Mucosa of stomach (tissue), 1 donor: ENCODE results near the gene CCDC27.

Experiments
- H3K27me3 ChIP-seq: one replicate; pipeline ENCODE4 v1.7.0; 2013; ENCODE audit warnings: mild to moderate bottlenecking, low read length; ENCODE audit not compliant: control insufficient read depth, insufficient read depth
- H3K36me3 ChIP-seq: one replicate; pipeline ENCODE4 v1.7.0; 2013; ENCODE audit warnings: low read length; ENCODE audit not compliant: control insufficient read depth, insufficient read depth
- H3K4me1 ChIP-seq: one replicate; pipeline ENCODE4 v1.7.0; 2013; ENCODE audit warnings: mild to moderate bottlenecking, low read length; ENCODE audit not compliant: control insufficient read depth, insufficient read depth
- H3K4me3 ChIP-seq: one replicate; pipeline ENCODE4 v1.7.0; 2013; ENCODE audit warnings: low read length
- H3K9ac ChIP-seq: one replicate; pipeline ENCODE4 v1.7.0; 2013; ENCODE audit warnings: mild to moderate bottlenecking, low read length, moderate library complexity
- H3K9me3 ChIP-seq: one replicate; pipeline ENCODE4 v1.7.0; 2013; ENCODE audit warnings: mild to moderate bottlenecking, low read length, moderate library complexity; ENCODE audit not compliant: control insufficient read depth
- donor health status: Pancreatic carcinoma.

CCDC27 gene

DNA sequence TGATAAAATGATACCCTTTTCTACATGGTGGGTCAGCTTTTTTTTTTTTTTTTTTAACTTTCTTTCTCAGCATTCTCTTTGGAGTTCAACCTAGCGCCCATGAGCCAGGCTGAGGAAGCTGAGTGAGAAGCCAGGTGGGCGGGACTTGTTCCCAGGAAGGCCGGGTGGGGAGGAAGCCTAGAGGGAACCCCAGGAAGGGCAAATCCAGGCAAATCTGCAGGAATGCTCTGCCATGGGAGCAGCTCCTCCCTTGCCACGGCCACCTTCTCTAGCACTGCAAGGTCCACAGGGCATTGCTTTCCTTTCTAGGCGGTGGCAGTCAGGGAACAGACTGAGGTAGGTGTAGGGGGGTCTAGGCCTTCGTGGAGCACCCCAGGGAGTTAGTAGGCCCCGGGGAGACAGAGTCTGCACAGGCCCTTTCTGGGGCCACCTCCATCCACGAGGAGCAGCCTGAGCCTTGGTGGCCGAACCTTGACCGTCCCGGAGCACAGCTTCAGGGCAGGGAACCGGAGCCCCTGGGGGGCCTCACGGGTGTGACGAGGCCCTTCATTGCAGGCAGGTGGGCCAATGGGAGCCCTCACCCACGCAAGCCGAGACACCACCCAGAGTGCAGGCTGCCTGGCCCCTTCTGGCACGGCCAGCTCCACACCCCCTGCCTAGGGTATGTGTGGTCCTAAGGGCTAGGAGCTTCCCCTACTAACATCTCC, 18.2 kb upstream of the CCDC27 start:
- Histone ChIP-seq H3K4me1 (no peaks in the 10 kb centered on the region), H3K36me3 (no peaks in the 10 kb centered on the region), H3K9me3 (no peaks in the 10 kb centered on the region), H3K27me3 (peaks cover 21% of the 10 kb centered on the region), H3K4me3 (no peak overlapping the region), H3K9ac (no peak overlapping the region)

DNA sequence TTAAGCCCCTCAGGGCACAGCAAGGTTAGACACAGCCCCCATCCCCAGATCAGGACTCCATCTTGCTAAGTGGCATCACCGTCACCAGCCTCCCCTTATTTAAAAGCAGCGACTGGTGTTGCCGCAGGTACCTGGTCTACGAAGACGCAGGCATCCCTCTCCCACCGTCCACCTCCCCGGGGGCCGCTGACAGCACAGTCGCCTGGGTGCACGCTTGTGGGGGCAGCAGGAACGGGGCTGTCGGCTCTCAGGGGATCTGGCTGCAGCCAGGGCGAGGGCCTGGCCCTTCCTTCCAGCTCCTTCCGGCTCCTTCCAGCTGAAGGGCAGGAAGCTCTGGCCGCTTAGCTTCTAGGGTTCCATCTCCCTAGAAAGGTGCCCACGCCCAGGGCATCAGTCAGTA, 17.6 kb upstream of the CCDC27 start:
- no peaks in the 10 kb centered on the region for H3K4me1 ChIP-seq
- peaks cover 21% of the 10 kb centered on the region for H3K27me3 ChIP-seq
- no peaks in the 10 kb centered on the region for H3K36me3 ChIP-seq
- no peak overlapping the region for H3K4me3 ChIP-seq
- no peak overlapping the region for H3K9ac ChIP-seq
- H3K9me3 ChIP-seq, result no peaks in the 10 kb centered on the region

DNA sequence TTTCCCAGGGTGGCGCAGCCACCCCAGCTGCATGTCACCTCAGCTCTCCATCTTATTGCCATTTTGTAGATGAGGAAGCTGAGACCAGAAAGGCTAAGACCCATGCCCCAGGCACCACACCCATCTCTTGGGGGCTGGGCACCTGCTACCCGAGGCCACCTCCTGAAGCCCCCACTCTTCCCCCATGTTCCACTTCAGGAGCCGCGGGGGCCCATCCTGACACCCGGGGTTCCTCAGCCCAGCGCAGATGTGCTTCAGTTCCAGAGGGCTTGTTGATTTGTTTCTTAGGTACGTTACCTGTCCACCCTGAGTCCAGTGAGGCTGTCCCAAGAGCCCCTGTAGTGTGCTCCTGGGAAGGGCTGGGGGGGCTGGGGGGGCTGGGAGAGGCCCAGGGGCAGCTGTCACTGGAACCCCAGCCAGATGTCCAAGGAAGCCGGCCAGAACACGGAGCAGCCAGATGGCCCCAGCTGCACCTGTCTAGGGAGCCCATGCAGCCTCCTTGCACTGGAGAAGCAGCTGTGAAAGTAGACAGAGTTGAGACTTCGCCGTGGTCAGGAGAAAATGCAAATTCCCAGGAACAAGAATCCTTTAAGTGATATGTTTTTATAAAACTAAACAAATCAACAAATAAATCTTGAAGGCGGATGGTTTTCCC, 17.1 kb upstream of the CCDC27 start:
- Histone ChIP-seq H3K27me3 (peaks cover 21% of the 10 kb centered on the region), H3K4me3 (no peak overlapping the region), H3K36me3 (no peaks in the 10 kb centered on the region), H3K4me1 (no peaks in the 10 kb centered on the region), H3K9me3 (no peaks in the 10 kb centered on the region), H3K9ac (no peak overlapping the region)

DNA sequence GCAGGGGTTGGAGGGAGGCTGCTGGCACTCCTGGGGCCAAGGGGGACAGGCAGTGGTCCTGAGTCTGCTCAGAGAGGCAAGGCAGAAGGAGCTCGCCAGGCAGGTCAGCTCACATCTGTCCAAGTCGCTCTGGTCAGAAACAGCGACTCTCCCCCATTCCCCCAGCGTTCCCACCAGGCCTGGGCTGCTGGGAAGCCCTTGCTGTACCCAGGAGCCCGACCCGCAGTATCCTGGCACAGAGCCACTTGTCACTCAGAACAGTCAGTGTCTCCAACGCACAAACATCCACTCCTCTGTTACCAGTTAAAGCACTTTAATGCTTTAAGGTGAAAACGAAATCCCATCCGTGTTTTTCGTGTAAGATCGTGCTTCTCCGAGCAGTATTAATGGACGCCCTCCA, 16.6 kb upstream of the CCDC27 start:
- Histone ChIP-seq H3K27me3 (peaks cover 21% of the 10 kb centered on the region), H3K4me3 (no peak overlapping the region), H3K9ac (no peak overlapping the region), H3K4me1 (no peaks in the 10 kb centered on the region), H3K36me3 (no peaks in the 10 kb centered on the region), H3K9me3 (no peaks in the 10 kb centered on the region)

DNA sequence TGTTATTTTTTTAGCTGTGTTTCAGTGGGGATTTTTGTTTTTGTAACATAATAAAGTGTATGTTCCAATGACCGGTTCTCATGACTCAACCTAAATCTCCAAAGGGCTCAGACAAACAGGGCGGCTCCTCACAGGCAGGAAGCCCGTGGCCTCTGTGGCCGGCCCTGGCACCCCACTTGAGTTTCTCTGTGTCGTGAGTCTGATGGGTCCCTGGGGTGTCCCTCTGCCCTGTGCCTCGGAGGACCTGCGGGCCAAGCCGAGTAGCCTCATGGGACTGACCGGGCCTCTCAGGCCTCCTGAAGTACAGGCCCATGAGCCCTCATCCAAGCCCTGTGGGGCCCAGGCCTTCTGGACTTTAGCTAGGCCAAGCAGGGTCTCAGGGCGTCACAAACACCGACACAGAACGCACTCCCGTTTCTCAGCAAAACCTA, 16.1 kb upstream of the CCDC27 start:
- H3K4me1 ChIP-seq, result no peaks in the 10 kb centered on the region
- no peaks in the 10 kb centered on the region for H3K36me3 ChIP-seq
- H3K9ac ChIP-seq, result no peak overlapping the region

DNA sequence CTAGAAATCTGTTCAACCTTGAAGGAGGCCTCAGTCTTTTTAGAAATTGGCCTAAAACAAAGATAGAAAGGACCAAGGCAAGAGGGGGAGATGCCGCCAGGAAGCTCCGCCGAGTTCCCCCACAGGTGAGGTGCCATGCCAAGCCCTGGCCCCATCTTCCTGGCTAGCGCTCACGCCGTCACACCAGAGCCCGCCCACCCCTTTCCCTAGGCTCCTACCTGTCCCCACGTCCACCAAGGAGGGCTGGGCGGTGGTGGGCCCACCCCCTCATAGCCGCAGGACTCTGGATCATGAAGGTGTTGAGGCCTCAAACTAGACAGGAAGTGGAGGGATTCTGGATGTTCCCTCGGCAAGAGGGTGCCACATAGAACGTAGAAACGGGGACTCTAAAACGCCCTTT, 15.5 kb upstream of the CCDC27 start:
- no peak overlapping the region for H3K4me3 ChIP-seq
- H3K4me1 ChIP-seq, result no peaks in the 10 kb centered on the region
- no peak overlapping the region for H3K9ac ChIP-seq
- no peaks in the 10 kb centered on the region for H3K36me3 ChIP-seq
- H3K9me3 ChIP-seq, result no peaks in the 10 kb centered on the region
- peaks cover 15% of the 10 kb centered on the region for H3K27me3 ChIP-seq

More for the DNA sequence above, 16.1 kb upstream of the CCDC27 start:
- H3K4me3 ChIP-seq, result no peak overlapping the region
- no peaks in the 10 kb centered on the region for H3K9me3 ChIP-seq
- H3K27me3 ChIP-seq, result peaks cover 21% of the 10 kb centered on the region

DNA sequence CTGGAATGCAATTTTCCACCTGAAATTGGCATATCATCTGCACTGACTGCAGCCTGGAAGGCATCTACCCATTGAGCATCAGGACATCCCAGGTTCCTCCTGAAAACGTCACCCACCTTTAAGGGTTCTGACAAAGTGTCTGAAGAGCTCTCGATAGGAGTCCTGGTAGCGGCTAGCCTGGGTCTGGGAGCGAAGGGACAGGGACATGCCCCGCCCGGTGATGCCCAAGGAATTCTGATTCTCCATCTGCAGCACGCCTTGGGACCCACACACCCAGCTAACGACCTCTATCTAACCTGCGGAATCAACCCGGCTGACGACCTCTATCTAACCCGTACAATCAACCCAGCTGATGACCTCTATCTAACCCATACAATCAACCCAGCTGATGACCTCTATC, 13.3 kb upstream of the CCDC27 start:
- H3K4me3 ChIP-seq, result no peak overlapping the region
- H3K27me3 ChIP-seq, result no peaks in the 10 kb centered on the region
- H3K36me3 ChIP-seq, result no peaks in the 10 kb centered on the region
- H3K4me1 ChIP-seq, result no peaks in the 10 kb centered on the region
- no peaks in the 10 kb centered on the region for H3K9me3 ChIP-seq
- no peak overlapping the region for H3K9ac ChIP-seq

DNA sequence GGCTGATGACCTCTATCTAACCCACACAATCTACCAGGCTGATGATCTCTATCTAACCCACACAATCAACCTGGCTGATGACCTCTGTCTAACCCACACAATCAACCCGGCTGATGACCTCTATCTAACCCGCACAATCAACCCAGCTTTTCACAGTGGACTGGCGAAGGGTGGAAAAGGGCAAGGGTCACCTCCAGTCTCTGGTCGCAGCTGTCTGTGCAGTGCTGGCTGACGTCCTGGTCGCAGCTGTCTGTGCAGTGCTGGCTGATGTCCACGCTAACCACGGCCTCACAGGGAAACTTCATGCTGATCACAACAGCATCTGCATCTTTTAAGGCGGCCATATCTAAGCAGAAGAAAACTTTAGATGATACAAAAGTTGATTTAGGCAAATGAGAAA, 12.2 kb upstream of the CCDC27 start:
- no peak overlapping the region for H3K4me3 ChIP-seq
- no peaks in the 10 kb centered on the region for H3K4me1 ChIP-seq
- no peaks in the 10 kb centered on the region for H3K36me3 ChIP-seq
- no peaks in the 10 kb centered on the region for H3K27me3 ChIP-seq
- H3K9me3 ChIP-seq, result no peaks in the 10 kb centered on the region
- no peak overlapping the region for H3K9ac ChIP-seq

DNA sequence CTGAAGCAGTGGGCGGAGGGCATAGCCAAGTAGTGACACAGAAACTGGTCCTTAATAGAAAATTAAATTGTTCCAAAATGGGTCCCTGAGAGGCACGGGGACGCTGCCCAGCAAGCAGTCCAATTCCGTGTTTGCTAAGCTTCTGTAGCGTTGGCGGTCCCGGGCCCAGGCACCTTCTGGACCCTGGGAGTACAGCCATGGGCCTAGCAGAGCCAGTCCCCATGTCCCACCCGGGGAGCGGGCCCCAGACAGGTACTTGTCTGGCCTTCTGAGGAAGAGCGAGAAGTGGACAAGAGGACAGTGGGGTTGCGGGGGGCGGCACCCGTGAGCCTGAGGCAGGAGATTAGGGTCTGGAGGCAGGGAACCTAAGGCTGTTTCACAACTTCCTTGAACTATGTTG, 11.5 kb upstream of the CCDC27 start:
- Histone ChIP-seq H3K9me3 (no peaks in the 10 kb centered on the region), H3K9ac (no peak overlapping the region), H3K4me3 (no peak overlapping the region), H3K27me3 (no peaks in the 10 kb centered on the region), H3K4me1 (no peaks in the 10 kb centered on the region), H3K36me3 (no peaks in the 10 kb centered on the region)

DNA sequence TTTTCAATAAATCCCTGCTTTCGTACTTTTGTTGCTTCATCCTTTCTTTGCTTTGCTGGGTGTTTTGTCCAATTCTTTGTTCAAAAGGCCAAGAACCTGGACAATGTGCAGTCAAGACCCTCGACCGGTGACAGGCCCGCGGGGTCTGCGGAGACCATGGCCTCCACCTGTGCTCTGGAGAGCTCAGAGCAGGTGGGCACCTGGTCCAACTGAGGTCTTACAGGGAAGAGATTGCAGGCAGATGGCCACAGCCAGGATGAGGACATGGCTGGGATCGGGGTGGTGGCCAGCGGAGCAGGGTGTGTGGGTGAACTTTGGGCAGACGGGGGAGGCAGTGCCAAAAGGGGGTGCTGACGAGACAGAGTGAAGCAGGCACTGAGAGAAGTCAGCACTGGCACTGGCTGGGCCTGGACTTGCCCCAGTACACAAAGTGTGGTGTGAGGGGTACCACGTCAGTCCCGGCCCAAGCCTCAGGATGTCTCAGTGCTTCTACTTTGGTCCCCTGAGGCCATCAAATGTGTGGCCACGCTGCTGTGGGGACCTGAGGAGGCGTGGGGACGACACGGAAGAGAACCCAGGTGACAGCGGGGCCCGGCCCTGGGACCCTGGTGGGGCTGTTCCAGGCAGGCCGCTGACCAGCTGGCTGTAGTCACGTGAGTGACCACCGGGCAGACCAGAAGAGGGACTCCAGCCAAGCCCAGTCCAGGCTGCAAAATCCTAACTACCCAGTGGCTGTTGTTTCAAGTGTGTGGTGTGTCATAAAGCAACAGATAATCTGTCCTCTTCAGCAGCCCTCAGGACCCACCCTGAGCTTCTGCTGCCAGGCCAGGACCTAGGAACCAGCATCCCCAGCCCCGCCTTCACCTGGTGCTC, 10.4 kb upstream of the CCDC27 start:
- no peak overlapping the region for H3K9ac ChIP-seq
- no peaks in the 10 kb centered on the region for H3K27me3 ChIP-seq
- no peak overlapping the region for H3K4me3 ChIP-seq
- no peaks in the 10 kb centered on the region for H3K36me3 ChIP-seq
- peaks cover 5% of the 10 kb centered on the region for H3K4me1 ChIP-seq
- H3K9me3 ChIP-seq, result no peaks in the 10 kb centered on the region

DNA sequence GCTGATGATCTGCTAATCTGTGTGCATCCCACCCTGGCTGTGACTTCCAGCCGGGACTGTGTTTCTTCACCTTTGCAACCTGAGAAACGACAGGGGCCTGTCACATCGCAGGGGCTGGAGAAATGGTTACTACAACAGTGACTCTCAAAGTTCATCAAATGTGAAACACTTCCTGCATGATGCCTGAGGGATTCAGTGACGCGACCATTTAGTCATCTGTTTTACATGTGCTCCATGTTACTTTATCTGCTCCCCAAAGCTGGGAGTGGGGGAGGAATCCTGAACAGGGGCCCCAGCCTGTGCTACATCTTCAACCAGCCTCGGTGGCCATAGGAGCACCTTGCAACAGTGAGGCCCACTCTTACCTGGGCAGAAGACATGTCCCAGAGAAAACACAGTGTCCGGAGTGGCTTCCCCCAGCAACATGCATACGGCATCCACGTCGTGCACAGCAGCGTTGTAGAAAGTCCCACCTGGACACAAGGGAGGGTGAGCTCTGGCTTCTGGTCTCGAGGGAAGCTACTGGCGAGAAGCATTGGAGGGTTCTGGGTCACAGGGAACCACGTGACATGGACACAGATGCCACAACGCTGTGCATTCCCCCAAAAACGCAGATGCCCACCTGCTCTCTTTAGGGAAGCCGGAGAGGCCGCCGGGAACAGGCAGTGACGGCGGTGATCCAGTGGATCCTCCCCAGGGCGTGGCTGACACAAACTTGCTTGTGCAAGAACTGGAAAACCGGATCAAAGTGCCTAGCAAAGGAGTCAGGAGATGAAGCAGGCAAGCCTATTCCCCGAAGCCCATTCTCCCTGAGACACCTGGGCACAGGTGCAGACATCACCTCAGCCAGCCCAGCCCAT, 9.6 kb upstream of the CCDC27 start:
- H3K9me3 ChIP-seq, result no peaks in the 10 kb centered on the region
- no peak overlapping the region for H3K9ac ChIP-seq
- H3K4me1 ChIP-seq, result peaks cover 7% of the 10 kb centered on the region
- H3K27me3 ChIP-seq, result no peaks in the 10 kb centered on the region
- H3K36me3 ChIP-seq, result no peaks in the 10 kb centered on the region
- no peak overlapping the region for H3K4me3 ChIP-seq
